HG03045 (cell line): ENCODE data around the gene LTC4S.
A peak's percentile ranks its signal among the peaks of the same experiment; 100 is the strongest.

Experiments
- ATAC-seq: cut with Tn5 transposase; IDR thresholded peaks from one replicate; pipeline ENCODE4 v1.9.1; 2021; ENCODE audit warnings: mild to moderate bottlenecking, moderate library complexity; ENCODE audit not compliant: unreplicated experiment

Gene LTC4S

DNA sequence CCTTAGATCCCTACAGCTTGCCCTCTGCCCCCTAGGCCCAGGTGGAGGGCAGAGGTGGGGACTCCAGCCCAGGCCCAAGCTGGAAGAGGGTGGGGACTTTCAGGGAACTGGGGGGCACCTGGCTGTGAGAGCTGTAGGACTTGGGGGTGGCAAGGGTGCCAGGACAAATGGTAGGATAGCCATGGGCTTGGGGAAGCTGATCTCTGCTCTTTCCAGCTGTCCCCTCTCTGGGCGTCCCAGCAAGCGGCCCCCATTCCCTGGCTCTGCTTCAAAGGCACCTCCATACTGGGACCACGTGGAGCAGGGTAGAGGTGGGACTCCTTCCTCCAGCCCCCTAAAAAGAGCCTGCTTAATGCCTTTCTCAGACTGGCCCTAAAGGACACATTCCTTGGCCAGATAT lies 385 bp downstream of the LTC4S start:
- no peak for ATAC-seq

DNA sequence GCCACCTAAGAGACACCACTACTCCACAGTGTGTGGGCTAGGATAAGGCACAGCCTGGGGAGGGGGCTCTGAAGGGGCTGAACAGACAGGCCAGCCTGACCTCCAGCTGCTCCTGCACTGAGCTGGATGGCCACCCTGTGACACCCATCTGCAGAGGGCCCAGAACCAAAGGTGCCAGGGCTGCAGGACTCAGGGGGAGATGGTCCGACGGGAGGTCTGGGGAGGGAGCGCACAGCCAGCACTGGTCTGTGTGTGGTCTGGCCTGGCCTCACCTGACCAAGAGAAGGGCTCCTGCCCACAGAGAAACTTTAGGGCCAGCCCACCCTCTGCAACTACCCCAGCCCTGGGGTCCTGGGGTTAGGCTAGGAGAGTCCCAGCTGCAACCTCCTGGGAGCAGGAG lies 789 bp downstream of the LTC4S start:
- no peak for ATAC-seq

DNA sequence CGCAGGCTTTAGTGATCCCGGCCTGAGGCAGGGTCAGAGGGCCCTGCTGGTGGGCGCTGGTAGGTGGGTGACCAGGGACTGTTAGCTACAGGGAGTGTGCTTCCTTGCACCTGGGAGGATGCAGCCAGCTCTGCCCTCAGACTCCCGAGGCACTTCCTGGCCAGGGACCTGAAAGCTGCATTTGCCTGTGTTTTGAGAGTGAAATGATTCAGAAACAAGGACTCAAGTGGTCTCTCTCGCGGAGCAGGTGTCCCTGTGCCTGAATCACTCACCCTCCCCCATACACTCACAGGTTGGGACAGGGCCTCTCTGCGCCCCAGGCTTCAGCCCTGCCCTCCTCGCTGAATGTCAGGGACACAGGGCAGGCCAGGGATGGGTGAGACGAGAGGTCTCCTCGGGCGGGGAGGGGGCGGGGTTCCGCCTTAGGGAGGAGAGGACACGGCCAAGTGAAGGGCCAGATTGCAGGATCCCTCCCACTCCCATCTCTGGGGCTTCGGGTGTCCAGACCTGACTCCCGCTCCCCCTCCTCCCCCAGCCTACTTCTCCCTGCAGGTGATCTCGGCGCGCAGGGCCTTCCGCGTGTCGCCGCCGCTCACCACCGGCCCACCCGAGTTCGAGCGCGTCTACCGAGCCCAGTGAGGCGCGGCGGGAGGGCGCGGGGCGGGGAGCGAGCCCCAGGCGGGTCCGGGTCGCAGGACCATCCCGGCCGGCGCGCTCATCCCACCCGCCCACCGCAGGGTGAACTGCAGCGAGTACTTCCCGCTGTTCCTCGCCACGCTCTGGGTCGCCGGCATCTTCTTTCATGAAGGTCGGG lies 1.5 kb downstream of the LTC4S start:
- ATAC-seq = no peak

DNA sequence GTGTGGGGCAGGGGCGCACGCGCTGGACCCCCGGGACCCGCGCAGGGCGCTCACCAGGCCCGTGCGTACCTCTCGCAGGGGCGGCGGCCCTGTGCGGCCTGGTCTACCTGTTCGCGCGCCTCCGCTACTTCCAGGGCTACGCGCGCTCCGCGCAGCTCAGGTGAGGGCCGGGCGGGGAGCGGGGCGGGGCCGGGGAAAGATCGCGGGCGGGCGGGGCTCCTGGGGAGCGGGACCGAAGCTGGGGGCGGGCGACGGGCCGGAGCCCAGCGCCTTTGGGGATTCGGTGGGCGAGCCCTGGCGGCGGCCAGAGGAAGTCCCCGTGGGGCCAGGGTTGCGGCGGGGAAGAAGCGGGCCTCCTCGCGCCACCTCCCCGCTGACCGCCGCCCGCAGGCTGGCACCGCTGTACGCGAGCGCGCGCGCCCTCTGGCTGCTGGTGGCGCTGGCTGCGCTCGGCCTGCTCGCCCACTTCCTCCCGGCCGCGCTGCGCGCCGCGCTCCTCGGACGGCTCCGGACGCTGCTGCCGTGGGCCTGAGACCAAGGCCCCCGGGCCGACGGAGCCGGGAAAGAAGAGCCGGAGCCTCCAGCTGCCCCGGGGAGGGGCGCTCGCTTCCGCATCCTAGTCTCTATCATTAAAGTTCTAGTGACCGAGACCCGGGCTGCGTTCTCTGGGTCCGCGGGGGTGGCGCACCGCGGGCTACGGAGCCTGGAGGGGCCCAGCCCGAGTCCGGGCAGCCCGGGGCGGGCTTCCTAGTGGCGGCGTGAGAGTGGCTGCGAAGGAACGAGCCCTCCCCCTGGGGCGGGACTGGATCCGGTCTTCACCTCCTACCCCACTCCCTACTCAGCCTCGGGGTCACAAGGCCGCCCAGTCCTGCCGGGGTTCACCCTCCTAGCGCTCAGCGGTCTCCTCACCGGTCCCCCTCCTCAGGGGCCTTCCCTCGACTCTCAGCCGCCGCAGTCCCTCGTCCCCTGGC lies 2.4 kb downstream of the LTC4S start:
- ATAC-seq = peak; percentile 73

DNA sequence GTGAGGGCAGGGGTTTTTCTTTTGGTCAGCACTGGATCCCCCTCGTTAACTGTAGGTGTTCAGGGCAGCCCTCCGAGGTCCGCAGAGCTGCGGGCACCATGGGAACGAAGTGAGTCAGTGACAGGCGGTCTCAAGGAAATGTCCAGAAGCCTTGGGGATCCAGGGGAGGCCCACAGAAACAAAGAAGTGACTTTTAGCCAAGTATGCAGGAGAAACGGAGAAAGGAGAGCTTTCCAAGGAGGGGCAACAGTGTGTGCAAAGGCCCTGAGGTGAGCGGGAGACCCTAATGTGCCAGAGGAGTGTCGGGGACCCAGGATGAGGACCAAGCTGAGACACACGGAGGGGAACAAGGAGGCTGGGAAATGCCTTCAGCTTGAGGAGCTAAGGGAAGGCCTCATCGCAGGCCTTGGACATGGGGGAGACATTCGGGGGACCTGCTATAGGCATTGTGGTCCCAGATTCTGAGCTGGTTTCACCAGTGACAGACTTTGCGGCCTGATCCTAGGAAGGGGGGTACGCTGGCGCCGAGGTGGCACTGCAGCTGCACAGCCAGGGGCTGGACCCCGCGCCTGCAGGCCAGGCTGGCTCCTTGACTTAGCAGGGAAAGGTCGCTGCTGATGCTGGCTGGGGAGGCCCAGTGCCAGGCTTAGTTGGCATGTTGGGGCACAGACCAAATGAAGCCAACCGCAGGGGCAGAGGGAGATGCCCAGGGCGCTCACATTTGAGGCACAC lies 3.3 kb downstream of the LTC4S start:
- ATAC-seq = no peak

DNA sequence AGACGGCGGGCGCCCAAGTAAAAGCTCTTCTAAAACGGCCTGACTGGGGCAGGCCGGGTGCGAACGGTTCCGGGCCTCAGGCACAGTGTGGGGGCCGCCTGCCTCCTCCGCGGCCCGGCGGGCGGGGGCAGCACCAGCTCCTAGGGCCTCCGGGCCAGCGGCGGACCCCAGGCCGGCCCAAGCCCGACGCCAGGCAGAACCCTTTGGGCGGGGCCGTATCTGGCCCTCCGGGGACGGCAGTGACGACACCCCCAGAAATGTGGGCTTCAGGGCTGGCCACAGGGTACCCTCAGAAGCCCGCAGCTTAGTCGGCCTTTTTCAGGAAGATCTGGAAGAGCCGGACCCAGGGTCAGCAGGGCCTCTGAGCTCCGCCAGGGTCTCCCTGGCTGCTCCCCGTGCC lies 4.0 kb downstream of the LTC4S start:
- ATAC-seq = no peak

DNA sequence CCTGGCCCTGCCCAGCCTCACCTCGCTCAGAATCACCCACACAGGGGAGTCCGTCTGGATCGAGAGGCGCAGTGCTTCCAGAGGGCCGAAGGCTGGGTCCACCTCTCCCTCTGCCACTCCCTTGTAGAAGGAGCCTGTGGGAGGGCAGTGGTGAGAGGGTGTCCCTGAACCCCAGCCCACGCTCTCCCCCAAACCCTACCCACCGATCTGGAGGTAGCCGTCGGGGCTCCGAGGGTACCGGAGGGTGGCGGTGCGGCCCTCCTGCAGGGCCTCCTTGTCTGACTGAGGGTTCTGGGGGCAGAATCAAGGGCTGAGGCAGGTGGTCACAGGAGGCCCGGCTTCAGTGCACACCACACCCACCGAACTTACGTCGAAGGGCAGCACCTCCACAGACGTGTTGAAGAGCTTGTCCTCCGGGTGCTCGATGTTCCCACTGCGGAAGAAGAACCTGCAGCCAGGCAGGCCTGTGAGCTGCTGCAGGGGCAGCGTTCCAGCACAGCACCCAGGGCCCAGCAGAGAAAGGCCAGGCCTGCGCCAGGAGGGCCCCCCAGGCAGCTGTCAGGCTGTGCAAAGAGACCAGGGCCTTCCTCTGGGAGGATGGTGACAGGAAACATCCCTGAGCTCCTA lies 4.5 kb downstream of the LTC4S start:
- no peak for ATAC-seq

DNA sequence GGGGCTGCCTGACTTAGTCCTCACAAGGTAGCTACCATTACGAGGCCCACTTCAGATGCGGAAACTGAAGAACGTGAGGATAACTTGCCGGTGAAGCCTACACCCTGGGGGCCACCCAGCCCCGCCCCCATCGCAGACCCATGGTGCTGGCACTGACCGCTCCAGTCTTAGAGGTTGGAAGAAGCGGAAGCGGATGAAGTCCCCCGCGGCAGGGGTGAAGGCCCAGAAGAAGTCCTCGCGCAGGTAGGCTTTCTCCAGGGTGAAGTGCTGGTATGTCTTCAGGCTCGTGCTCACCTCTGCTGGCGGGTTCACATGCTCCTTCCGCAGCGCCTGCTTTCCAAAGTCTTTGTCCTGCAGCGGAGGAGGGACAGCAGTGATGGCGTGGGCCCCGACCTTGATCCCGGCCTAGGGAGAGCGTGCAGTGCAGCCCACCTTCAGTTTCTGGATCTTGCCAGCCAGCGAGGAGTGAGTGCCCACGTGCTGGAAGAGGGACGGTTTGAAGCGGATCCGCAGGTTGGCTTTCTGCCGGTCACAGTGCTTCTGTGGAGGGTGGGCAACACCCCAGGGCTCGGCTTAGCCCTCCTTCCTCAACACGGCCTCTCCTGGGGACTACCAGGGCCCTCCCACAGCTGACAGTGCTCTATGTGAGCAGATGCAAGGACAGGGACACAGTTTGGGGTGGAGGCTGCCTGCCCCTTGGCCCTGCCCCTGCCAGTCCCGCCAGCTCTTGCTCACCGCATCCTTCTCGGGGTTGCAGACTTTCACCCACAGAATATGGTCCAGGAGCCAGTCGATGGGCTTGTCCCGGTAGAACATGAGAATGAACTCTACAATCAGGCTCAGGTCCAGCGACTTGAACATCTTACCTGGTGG lies 5.2 kb downstream of the LTC4S start:
- no peak for ATAC-seq

DNA sequence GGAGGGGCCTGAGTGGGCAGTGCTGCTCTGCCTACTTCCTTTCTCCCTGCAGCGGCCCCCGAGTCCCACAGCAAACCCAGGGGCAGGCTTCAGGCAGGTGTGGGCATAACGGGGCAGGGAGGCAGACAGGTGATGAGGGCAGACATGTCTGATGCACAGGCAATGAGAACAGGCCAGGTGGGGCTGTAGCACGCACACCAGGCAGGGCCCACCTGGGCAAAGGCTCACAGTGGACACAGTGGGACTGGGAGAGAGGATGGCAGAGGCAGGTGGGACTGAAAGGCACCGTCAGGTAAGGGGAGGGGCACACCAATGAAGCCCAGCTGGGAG lies 5.8 kb downstream of the LTC4S start:
- no peak for ATAC-seq

DNA sequence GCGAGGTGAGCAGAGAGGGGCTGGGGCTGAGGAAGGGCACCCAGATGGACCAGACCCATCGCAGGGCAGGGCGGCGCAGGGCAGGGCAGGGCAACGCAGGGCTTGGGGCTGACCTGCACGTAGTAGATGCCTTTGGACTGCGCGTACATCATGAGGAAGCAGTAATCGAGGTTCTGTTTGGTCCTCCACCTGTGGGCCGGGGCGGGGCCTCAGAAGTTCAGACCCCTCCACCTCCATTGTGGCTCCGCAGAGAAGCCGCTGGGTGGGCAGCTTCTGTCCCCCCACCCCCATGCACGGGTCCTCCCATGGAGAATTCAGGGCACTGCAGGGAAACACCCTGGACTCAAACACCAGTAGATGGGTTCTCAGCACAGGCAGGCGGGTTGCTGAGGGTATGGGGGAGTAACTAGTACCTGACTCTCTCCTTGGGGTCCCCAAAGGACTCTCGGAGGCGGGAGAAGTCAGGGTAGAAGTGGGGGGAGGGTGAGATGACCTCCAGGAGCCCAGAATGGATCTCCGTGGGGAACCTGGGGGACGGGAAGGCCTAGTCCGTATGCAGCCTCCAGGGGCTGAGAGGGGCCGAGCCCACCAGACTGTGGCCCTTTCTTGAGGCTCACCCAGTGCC lies 6.4 kb downstream of the LTC4S start:
- ATAC-seq = no peak

DNA sequence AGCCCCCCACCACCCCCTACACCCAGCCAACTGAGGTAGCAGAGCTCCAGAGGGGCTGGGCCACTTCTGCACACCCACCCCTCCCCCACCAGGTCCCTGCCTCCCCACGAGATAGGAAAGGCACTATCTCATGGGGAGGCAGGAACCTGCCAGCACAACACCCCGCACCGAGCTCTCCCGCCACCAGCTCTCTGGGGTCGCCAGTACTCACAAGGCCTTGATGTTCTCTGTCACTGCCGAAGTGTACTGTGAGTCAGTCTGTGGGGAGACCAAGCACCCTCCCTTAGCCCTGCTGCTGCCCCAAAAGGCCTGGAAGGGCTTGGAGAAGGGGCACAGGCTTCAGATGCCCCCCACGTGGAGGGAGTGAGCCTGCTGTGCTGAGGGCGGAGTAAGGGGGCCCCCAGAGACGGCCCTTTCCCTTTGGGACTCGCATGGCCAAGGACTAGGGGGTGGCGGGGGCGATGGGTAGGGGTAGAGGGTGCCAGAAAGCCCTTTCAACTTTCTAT lies 7.0 kb downstream of the LTC4S start:
- ATAC-seq = no peak

DNA sequence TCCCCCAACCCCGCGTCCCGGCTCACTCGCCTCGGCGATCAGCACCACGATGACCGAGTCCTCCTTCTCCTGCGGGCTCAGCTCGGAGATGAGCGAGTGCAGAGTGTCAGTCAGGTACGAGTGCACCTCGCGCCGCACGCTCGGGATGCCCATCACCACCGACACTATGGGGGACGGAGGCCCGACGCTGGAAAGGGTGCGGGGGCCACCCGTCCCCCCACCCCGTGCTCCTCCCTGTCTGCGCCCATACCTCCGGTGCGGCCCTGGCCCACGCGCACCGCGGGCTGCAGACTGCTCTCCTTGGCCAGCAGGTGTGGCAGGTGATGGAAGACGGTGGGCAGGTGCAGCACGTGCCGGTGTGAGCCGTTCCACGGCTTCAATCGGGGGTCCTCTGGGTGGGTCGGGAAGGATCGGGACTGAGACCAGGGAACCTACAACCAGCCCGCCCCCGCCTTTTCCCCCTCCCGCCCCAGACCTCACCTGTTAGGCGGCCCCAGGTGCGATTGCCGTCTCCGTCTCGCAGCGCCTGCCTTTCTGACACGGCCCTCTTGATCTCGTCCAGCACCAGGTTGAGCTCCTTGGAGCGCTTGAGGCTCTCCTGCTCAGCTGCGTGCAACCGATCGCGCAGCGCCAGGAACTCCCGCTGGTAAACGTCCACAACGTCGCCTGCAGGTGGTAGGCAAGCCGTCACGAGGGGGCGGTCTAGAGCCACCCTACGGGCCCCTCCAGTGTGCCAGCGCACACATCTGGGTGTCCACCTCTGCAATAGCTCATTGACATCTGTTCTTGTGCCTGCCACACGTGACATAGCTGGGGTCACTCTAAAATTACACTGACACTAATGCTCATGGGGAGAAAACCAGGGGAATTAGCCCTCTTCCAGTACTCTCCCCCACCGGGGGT lies 7.8 kb downstream of the LTC4S start:
- no peak for ATAC-seq

DNA sequence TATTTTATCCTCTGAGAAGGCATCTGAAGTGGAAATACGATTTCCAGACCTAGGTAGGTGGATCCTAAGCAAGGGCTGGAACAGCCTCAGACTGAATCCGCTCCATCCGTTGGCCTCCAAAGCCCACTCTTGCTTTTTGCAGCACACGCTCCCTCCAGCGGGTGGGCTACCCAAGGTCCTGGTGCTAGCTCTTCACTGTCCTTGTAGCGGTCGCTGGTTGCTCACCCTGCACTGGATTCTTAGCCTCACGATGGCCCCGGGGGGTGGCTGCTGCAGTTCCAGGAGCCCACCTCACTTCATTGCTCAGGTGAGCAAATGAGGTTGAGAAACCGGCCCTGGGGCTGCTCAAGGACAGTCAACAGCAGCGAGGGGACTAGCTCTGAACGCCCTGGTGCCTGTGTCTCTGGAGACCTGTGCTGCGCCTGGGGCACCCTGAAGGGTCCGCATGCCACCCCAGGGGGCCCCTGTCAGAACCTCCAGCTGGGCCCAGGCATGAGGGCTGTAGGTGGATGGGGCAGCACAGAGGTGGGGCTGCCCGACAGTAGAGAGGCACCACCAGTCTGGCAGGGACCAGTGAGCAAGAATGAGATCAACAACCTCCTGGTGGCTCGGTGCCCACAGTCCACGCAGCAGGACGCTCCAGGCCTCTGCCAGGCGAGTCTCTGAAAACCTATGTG lies 8.6 kb downstream of the LTC4S start:
- no peak for ATAC-seq

DNA sequence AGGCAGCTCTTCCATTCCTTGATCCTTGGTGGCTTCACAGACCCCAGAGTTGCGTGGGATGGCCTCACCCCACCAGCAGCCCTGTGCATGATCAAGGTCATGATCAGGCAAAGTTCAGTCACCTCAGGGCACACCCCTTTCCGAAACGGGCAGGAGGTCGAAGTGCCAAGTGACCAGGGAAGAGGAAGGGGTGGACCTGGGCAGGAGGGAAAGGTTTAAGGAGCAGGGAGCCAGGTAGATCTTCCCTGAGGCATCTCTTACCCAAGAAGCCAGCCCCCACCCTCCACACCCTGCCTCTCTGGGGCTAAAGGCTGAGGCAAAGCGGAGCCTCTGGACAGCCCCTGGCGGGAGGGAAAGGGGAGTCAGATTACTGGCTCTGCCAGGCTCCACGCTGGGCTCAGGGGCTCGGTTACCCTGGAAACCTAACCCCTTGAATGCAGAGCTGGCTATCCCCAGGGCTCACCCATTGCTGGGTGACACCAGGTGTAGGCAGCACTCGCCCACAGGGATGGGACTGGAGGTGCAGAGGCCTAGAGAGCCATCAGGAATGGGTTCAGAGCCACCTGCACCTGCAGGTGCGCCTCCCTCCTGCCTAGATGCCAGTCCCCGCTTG lies 9.3 kb downstream of the LTC4S start:
- no peak for ATAC-seq

DNA sequence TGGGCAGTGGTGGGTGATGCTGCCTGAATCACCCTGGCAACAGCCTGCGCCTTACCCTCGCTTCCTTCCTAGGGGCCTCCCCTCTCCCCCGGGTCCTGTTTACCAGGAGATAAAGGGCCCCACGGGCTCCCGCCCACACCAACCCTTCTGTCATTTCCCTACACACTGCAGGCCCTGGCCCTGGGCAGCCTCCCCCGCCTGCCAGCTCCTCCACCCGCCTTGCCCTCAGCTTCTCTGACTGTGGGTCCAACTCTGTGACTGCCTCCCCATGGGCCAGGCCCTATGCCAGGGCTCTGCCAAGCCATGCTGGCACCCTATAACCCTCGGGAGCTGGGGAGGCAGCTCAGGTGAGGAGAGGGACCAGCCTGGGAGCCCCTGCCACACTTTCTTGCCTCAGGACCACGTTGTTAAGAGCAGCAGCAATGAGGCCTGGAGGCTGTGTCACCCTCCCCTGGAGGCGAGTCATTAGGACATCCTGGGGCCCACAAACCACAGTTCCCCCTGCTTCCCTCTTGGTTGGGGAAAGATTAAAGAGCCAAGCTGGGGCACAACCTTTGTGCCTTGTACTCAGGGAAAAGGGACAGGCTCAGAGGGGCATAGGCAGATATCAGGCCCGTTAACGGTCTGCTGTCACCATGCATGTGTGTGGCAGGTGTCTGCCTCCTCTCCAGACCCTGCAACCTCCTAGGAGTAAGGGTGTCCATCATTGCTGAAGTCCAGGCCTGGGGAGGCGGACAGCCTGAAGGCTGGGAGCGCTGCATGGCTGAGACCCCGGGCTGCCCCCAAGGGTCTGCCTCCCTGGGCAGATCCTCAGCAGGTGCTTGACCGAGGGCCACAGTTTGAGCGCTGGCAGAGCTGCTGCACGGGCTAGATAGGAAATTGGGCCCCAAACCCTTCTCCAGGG lies 10.1 kb downstream of the LTC4S start:
- ATAC-seq = no peak

DNA sequence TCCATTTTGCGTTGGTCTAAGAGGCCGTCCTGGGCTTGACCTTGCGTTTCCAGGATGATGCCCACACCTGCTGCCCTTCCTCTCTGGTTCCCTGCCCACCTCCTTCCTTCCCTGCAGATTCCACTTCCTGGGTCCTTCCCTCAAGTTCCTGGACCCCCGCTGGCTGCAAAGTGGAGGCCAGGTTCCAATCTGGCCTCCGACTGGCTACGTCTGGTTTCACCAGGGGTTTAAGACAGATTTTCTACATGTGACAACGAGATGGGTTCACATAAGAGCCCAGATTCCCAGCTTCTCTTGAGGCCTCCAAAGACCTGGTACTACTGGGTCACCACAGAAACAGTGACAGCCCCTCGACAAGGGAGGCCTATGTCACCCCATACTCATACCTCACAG lies 10.8 kb downstream of the LTC4S start:
- ATAC-seq = no peak
